Keratinocyte (primary cell): ENCODE measurements around the gene REN.
A peak's percentile ranks its signal among the peaks of the same experiment; 100 is the strongest.

Experiments
- CTCF ChIP-seq, 3 experiments: IDR thresholded peaks in 1 of 3; conservative IDR thresholded peaks in 1 of 3; optimal IDR thresholded peaks in 1 of 3; 2 replicates in 2 of 3; 3 replicates in 1 of 3; pipeline versions ENCODE3 to v1.5.1; 2011; ENCODE audit warnings: low read length in 3 of 3, mild to moderate bottlenecking in 3 of 3, moderate library complexity in 2 of 3, control low read depth in 1 of 3, inconsistent platforms in 1 of 3; ENCODE audit not compliant: insufficient read depth in 2 of 3; ENCODE audit errors: extremely low read depth in 1 of 3
- EZH2 ChIP-seq: IDR thresholded peaks from one replicate; pipeline ENCODE4 v1.6.1; 2012; ENCODE audit warnings: inconsistent platforms, mild to moderate bottlenecking, low read length, moderate library complexity

DNA sequence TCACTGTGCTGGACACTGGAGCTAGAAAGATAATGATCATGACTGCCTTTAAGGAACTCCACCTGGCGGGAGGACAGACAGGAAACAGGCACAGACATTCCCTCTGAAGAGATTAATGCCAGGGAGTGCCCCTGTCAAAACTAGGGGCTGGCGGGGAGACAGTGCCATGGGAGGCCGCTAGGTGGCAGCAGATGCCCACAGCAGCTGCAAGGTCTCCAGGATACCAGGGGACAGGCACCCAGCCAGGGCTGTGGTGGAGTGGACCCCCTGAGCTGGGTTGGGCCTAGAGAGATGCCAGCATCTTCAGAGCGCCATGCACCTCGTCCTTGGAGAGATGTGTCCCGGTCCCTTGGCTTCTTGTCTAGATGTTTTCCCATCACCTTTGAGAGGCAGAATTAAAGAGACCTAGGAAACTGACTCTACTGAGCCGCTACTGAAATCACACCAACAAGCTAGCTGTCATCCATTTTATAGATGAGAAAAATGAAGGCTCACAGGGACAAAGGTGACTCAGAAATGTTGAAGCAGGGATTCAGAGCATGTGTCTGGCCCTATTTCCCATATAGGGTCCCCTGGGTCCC lies 3.6 kb downstream of the REN start:
- TF ChIP-seq CTCF (optimal IDR thresholded peaks at IDR 0.05 in 1 of 3, IDR thresholded peaks at IDR 0.05 in 1 of 3, conservative IDR thresholded peaks at IDR 0.05 in 1 of 3; ENCODE audit: extremely low read depth in 1 of 3, insufficient read depth in 2 of 3, low read length in 3 of 3) (peak; percentile 99 to 100 (median 100)), EZH2 (no peak)
